ENCODE results near the gene GAB3.

Gene GAB3, protein sequence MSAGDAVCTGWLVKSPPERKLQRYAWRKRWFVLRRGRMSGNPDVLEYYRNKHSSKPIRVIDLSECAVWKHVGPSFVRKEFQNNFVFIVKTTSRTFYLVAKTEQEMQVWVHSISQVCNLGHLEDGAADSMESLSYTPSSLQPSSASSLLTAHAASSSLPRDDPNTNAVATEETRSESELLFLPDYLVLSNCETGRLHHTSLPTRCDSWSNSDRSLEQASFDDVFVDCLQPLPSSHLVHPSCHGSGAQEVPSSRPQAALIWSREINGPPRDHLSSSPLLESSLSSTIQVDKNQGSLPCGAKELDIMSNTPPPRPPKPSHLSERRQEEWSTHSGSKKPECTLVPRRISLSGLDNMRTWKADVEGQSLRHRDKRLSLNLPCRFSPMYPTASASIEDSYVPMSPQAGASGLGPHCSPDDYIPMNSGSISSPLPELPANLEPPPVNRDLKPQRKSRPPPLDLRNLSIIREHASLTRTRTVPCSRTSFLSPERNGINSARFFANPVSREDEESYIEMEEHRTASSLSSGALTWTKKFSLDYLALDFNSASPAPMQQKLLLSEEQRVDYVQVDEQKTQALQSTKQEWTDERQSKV

DNA sequence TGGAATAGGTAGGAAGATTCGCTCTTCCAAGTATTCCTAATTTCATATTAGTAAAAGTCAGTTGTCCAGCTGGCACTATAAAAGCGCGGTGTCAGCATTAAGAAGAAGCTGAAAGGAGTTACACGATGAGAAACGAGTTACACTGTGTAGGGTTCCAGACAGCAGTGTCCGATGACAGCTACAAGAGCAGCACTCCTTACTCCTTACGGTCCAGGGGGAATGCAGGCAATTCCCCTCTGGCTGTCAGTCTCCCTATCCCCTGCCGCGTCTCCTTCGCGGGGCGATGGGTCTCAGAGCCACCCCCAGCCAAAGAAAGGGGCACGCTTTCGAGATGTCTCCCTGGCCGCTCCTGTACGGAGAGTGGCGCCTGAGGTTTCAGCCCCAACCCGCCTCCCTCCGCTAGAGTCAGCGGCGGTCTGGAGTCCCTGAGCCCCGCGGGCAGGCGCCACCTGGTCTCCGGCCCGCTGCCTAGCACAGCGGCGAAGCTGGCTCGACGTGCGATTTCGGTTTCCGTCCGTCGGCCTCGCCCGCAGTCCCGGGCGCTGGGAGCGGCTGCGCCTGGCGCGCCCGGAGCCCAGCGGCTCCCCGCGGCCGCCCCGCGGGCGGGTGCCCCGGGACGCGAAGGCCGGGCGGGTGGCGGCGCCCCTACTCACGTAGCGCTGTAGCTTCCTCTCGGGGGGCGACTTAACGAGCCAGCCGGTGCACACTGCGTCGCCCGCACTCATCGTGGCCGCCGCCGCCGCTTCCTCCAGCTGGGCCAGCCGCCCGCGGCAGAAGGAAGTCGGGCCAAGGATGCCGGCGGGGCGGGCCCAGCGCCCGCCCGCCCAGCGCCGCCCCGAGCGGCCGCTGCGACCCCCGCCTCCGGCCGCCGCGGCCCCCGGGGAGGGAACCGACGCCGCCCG lies at the start of gene GAB3:
Gene GAB3, minus strand, starts transcription at position 777 of the 902 bp plus-strand sequence. Its CDS starts 52 bp downstream, at position 725.
- TF ChIP-seq, protein P1, sequence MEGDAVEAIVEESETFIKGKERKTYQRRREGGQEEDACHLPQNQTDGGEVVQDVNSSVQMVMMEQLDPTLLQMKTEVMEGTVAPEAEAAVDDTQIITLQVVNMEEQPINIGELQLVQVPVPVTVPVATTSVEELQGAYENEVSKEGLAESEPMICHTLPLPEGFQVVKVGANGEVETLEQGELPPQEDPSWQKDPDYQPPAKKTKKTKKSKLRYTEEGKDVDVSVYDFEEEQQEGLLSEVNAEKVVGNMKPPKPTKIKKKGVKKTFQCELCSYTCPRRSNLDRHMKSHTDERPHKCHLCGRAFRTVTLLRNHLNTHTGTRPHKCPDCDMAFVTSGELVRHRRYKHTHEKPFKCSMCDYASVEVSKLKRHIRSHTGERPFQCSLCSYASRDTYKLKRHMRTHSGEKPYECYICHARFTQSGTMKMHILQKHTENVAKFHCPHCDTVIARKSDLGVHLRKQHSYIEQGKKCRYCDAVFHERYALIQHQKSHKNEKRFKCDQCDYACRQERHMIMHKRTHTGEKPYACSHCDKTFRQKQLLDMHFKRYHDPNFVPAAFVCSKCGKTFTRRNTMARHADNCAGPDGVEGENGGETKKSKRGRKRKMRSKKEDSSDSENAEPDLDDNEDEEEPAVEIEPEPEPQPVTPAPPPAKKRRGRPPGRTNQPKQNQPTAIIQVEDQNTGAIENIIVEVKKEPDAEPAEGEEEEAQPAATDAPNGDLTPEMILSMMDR (IDR thresholded peaks at IDR 0.05; ENCODE audit: insufficient read depth, missing control alignments), result no peak
- no peak for DNase-seq (ENCODE audit: insufficient read length, low spot score)
- FAIRE-seq, result no peak

DNA sequence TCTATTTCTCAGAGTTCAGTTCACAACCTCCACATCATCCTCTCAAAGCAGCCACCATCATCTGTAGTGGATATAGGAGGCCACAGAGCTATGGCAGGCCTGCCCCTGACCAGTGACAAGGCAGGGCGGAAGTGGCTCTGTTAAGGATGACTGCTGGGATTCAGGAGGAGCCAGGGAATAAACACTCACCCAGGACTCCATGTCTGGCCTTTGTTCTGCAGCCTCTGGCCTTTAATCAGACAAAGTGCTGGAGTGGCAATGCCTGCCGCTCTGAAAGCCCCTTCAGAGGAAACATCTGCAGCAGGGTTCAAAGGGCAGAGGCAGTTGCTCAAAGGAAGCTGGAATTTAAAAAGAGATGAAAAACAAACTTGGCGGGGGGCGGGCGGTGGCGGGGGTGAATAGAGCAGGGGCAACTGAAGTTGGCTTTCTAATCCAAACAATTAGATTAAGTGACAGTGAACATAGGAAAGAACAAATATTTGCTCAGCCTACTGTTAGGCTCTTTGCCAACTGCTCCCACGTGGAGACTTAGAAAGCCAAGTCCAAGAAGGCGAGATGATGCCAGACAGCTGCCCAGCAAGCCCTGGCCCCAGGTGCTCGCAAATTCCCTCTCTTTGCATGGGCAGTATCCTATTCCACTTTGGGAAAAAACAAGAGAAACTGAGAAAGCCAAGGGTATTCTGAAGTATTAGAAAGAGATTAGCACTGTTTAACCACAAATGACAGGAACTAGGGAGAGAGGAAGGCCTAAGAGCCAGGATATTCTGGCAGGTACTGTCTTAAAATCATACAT lies 48.9 kb upstream of the GAB3 start:
- DNase-seq (ENCODE audit: insufficient read length, low spot score) (no peak), FAIRE-seq (no peak)
- TF ChIP-seq, protein P1 (IDR thresholded peaks at IDR 0.05; ENCODE audit: insufficient read depth, missing control alignments), result no peak

DNA sequence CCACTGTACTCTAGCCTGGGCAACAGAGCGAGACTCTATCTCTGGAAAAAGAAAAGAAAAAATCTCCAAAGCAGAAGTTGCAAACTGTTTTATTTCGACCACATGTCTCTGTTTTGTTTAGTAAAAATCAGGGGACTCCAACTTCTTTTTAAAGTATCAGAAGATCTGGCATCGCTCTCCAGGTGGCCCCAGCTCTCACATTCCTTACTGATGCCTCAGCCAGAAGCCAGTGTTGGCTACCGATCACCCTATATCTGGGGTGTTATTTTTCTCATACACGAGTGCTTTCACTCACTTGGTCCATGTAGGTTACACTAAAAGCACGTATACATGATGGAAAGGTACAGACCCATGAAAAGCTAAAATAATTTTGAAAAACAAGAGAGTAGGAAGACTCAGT lies 46.1 kb upstream of the GAB3 start:
- no peak for DNase-seq (ENCODE audit: insufficient read length, low spot score)
- no peak for FAIRE-seq
- TF ChIP-seq, protein P1 (IDR thresholded peaks at IDR 0.05; ENCODE audit: insufficient read depth, missing control alignments), result no peak

DNA sequence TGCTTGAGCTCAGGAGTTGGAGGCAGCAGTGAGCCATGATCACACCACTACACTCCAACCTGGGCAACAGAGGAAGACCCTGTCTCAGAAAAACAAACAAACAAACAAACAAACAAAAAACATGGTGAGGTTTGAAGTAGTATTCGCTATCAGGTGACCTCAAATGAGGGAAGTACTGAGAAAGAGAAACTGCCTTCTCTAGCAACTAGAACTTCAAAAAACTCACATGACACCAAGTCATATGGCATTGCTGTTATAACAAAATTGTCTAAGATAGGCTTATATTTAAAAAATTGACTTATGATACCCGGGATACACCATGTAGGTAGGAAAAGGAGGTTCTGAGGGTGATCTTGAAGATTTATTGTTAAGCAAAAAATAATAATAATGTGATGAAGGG lies 44.1 kb upstream of the GAB3 start:
- FAIRE-seq, result no peak
- DNase-seq (ENCODE audit: insufficient read length, low spot score), result no peak
- TF ChIP-seq, protein P1 (IDR thresholded peaks at IDR 0.05; ENCODE audit: insufficient read depth, missing control alignments), result no peak

DNA sequence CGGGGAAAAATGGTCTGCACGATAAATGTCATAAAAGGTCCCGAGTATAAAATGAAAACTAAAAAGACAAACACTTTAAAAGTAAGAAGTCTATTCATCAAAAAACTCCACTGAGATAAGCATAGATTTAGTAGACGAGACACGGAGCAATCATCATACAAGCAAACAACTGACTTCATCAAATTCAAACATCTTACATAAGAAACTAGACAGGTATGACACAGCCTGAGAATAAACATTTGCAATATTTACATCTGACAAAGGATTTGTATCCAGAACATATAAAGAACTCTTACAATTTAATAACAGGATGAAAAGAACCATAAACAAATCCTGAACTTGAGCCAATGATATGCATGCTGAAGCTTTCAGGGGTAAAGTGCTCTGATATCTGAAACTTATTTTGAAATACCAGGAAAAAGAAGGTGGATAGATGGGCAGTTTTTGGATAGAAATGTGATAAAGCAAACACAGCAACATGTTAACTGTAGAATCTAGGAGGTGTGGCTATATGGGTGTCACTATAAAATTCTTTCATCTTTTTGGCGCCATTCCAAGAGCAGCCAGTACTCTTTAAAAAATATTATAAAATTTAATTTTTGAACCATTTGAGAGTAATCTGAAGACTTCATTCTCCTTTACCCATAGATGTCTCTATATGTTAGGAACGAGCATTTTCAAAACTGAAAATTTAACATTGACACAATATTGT lies 42.4 kb upstream of the GAB3 start:
- TF ChIP-seq, protein P1 (IDR thresholded peaks at IDR 0.05; ENCODE audit: insufficient read depth, missing control alignments), result no peak
- no peak for FAIRE-seq

DNA sequence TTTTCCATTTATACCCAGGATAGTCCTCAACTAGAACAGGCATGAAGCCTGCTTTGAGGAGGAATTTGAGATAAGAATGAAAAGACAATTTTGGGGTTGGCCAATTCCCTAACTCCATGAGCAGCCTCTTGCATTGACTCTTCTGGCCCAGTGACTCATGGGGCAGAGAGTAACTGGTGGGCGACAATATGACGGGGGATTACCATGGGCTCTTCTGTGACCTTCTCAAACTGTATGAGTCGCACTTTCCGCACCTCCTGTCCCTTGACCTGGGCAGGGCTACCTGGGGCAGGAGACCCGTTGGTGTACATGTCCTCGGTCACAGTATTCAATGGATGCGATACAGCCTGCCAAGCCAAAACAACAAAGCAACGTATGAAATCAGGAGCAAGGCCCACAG lies 41.1 kb upstream of the GAB3 start:
- DNase-seq (ENCODE audit: insufficient read length, low spot score) (no peak), FAIRE-seq (no peak)
- TF ChIP-seq, protein P1 (IDR thresholded peaks at IDR 0.05; ENCODE audit: insufficient read depth, missing control alignments), result no peak

More for the DNA sequence above, 42.4 kb upstream of the GAB3 start:
- no peak for DNase-seq (ENCODE audit: insufficient read length, low spot score)

Measured in D721Med (cell line).